SU-DHL-6 (cell line): ENCODE data around the gene UMODL1.

ENCODE experiments used
- H2AFZ ChIP-seq: fragments of 200-600 bp; sonication (generic); 2 replicates; pipeline ENCODE4 v1.6.1; 2014; ENCODE audit warnings: low read depth, mild to moderate bottlenecking, moderate library complexity, mixed read lengths, antibody characterized with exemption, low read length; ENCODE audit not compliant: severe bottlenecking
- H3F3A ChIP-seq: fragments of 200-600 bp; shearing (Covaris generic); 2 replicates; pipeline ENCODE4 v1.6.0; 2016; ENCODE audit warnings: antibody characterized with exemption, mild to moderate bottlenecking; ENCODE audit not compliant: insufficient read depth
- H3K27ac ChIP-seq: fragments of 200-600 bp; sonication (generic); 2 replicates; pipeline ENCODE4 v1.5.1; 2016; ENCODE audit warnings: low read depth, mild to moderate bottlenecking, low read length, moderate library complexity, mixed read lengths
- H3K27me3 ChIP-seq: fragments of 200-600 bp; sonication (generic), shearing (Covaris generic); 2 replicates; pipeline ENCODE4 v1.6.0; 2014; ENCODE audit warnings: mild to moderate bottlenecking, low read length
- H3K36me3 ChIP-seq: fragments of 200-600 bp; sonication (generic); 2 replicates; pipeline ENCODE4 v1.6.1; 2014; ENCODE audit warnings: mild to moderate bottlenecking, low read length, mixed read lengths
- H3K4me2 ChIP-seq: fragments of 300-600, 200-600 bp; shearing (Covaris generic), sonication (generic); 2 replicates; pipeline ENCODE4 v1.6.0; 2014; ENCODE audit warnings: low read length, low read depth, mild to moderate bottlenecking; ENCODE audit not compliant: poor library complexity, severe bottlenecking
- H3K4me3 ChIP-seq: fragments of 200-600 bp; sonication (generic); 2 replicates; pipeline ENCODE4 v1.5.1; 2014; ENCODE audit warnings: antibody characterized with exemption, low read length, mild to moderate bottlenecking, mixed read lengths; ENCODE audit not compliant: insufficient read depth, poor library complexity, severe bottlenecking
- H3K79me2 ChIP-seq: fragments of 200-600 bp; sonication (generic); 2 replicates; pipeline ENCODE4 v1.6.1; 2014; ENCODE audit warnings: mild to moderate bottlenecking, low read length, moderate library complexity; ENCODE audit not compliant: insufficient read depth
- H3K9ac ChIP-seq: fragments of 200-600 bp; sonication (generic); 2 replicates; pipeline ENCODE4 v1.7.0; 2014; ENCODE audit warnings: mild to moderate bottlenecking, low read length
- H3K9me2 ChIP-seq: fragments of 200-600 bp; sonication (generic); replicated peaks from 2 replicates; pipeline ENCODE4 v1.6.1; 2014; ENCODE audit warnings: low read length; ENCODE audit not compliant: insufficient read depth
- H3K9me3 ChIP-seq: fragments of 200-600 bp; sonication (generic); 2 replicates; pipeline ENCODE4 v1.6.1; 2014; ENCODE audit warnings: low read length, mixed read lengths; ENCODE audit not compliant: insufficient read depth
- H4K20me1 ChIP-seq: fragments of 200-600 bp; sonication (generic); 2 replicates; pipeline ENCODE4 v1.6.1; 2014; ENCODE audit warnings: low read depth, mild to moderate bottlenecking, antibody characterized with exemption, low read length, moderate library complexity, mixed read lengths
- EZH2phosphoT487 ChIP-seq: fragments of 200-600 bp; sonication (generic), shearing (Covaris generic); conservative IDR thresholded peaks from 2 replicates; pipeline ENCODE4 v1.6.1; 2018; ENCODE audit warnings: mild to moderate bottlenecking, antibody characterized with exemption, low read length, moderate library complexity, mixed read lengths
- TF ChIP-seq, protein P1 (sequence below): fragments of 200-600 bp; sonication (generic); IDR thresholded peaks from one replicate; pipeline ENCODE4 v1.5.1; 2017; ENCODE audit warnings: antibody characterized with exemption, mild to moderate bottlenecking, low read length, moderate library complexity; ENCODE audit not compliant: insufficient read depth, poor library complexity, severe bottlenecking

Gene UMODL1

GRCh38 chr21:42127164-42128150 lies 56.3 kb downstream of the UMODL1 start:
- H3K9ac ChIP-seq, result no peak overlapping the region
- H3K79me2 ChIP-seq, result no peaks in the 10 kb centered on the region
- TF ChIP-seq, protein P1, sequence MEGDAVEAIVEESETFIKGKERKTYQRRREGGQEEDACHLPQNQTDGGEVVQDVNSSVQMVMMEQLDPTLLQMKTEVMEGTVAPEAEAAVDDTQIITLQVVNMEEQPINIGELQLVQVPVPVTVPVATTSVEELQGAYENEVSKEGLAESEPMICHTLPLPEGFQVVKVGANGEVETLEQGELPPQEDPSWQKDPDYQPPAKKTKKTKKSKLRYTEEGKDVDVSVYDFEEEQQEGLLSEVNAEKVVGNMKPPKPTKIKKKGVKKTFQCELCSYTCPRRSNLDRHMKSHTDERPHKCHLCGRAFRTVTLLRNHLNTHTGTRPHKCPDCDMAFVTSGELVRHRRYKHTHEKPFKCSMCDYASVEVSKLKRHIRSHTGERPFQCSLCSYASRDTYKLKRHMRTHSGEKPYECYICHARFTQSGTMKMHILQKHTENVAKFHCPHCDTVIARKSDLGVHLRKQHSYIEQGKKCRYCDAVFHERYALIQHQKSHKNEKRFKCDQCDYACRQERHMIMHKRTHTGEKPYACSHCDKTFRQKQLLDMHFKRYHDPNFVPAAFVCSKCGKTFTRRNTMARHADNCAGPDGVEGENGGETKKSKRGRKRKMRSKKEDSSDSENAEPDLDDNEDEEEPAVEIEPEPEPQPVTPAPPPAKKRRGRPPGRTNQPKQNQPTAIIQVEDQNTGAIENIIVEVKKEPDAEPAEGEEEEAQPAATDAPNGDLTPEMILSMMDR, result no peak
- TF ChIP-seq EZH2phosphoT487, result no peak
- H3K9me3 ChIP-seq, result no peaks in the 10 kb centered on the region
- no peaks in the 10 kb centered on the region for H3K27me3 ChIP-seq
- H3K4me3 ChIP-seq, result no peak overlapping the region
- no peaks in the 10 kb centered on the region for H4K20me1 ChIP-seq
- no peak overlapping the region for H3K27ac ChIP-seq
- no peak overlapping the region for H2AFZ ChIP-seq
- H3K4me2 ChIP-seq, result no peak overlapping the region
- H3K36me3 ChIP-seq, result no peaks in the 10 kb centered on the region
- H3K9me2 ChIP-seq, result no peaks in the 10 kb centered on the region
- no peaks in the 10 kb centered on the region for H3F3A ChIP-seq

GRCh38 chr21:42129300-42130266 lies 58.5 kb downstream of the UMODL1 start:
- no peaks in the 10 kb centered on the region for H3K9me3 ChIP-seq
- H2AFZ ChIP-seq, result no peak overlapping the region
- no peaks in the 10 kb centered on the region for H3K27me3 ChIP-seq
- H4K20me1 ChIP-seq, result no peaks in the 10 kb centered on the region
- H3K36me3 ChIP-seq, result no peaks in the 10 kb centered on the region
- no peak overlapping the region for H3K4me3 ChIP-seq
- H3K79me2 ChIP-seq, result no peaks in the 10 kb centered on the region
- no peaks in the 10 kb centered on the region for H3K9me2 ChIP-seq
- H3K27ac ChIP-seq, result no peak overlapping the region
- no peak overlapping the region for H3K4me2 ChIP-seq
- no peaks in the 10 kb centered on the region for H3F3A ChIP-seq
- no peak for TF ChIP-seq EZH2phosphoT487
- TF ChIP-seq, protein P1, result no peak
- no peak overlapping the region for H3K9ac ChIP-seq

DNA sequence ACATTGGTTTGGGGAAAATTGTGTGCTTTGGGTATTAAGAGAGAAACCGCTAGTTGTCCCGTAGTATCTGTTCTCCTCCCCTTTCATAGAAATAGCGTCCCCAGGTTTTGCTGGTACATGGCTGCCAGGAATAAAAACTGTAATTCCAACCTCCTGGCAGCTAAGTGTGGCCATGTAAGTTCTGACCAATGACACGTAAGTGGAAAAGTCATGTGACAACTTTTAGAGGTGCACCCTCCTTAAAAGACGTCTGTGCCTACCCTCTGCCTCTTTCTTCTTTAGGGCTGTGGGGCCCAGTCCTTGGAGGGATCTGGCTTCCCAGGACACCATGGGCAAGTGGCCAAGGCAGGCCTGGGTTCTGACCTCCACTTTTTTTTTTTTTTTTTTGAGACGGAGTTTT lies 59.3 kb downstream of the UMODL1 start:
- Histone ChIP-seq H3K9me2 (no peaks in the 10 kb centered on the region), H3F3A (no peaks in the 10 kb centered on the region), H3K4me2 (no peak overlapping the region), H2AFZ (no peak overlapping the region), H4K20me1 (no peaks in the 10 kb centered on the region), H3K9ac (no peak overlapping the region), H3K4me3 (no peak overlapping the region), H3K27me3 (no peaks in the 10 kb centered on the region), H3K27ac (no peak overlapping the region), H3K36me3 (no peaks in the 10 kb centered on the region), H3K79me2 (no peaks in the 10 kb centered on the region), H3K9me3 (no peaks in the 10 kb centered on the region)
- TF ChIP-seq, protein P1, result no peak
- no peak for TF ChIP-seq EZH2phosphoT487
